GM18520 (cell line): Measurements from ENCODE around the gene DIRAS1.

Source experiments
- ATAC-seq: cut with Tn5 transposase; IDR thresholded peaks from one replicate; pipeline ENCODE4 v1.9.1; 2021; ENCODE audit not compliant: unreplicated experiment

The DIRAS1 gene, protein sequence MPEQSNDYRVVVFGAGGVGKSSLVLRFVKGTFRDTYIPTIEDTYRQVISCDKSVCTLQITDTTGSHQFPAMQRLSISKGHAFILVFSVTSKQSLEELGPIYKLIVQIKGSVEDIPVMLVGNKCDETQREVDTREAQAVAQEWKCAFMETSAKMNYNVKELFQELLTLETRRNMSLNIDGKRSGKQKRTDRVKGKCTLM

DNA sequence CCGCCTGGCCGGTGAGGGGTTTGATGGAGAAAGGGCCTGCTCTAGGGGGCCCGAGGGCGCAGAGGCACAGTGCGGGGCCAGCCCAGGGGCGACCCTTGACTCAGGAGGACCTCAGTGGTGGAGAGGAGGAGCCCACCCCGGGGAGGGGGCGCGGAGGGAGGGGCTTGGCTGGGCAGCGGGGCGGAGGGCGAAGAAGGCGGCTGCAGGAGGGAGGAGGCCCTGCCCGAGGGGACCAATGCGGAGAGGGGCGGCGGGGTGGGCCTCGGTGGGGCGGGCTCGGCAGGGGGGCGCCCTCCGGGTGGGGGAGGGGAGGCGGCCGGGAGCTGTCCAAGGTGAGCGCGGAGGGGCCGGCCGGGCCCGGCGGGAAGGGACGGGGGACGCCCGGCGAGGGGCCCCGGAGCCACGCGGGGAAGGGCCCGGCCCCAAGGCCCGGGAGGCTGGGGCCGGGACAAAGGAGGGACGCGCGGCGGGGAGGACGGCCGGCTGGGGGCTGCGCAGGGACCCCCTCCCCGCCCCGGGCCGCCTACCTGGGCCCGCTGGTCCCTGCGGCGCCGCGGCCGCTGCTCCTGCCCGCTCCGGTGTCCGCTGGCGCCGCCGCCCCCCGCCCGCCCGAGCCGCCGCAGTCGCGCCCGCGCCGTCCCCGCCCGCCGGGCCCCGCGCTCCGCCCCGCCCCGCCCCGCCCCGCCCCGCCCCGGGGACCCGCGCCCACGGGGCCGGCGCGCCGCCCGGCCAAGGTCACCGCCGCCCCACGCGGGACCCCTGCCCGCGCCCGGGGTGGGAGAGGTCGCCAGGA, at the start of gene DIRAS1:
DIRAS1 (minus strand) TSS at position 596 of the 793 bp plus-strand sequence. CDS start 3,566 bp downstream, outside the sequence.
- no peak for ATAC-seq

GRCh38 chr19:2770055-2771013, 49.2 kb upstream of the DIRAS1 start:
- no peak for ATAC-seq

- no peak for ATAC-seq
Observed at GRCh38 chr19:2769218-2769617, 48.0 kb upstream of the DIRAS1 start.

DNA sequence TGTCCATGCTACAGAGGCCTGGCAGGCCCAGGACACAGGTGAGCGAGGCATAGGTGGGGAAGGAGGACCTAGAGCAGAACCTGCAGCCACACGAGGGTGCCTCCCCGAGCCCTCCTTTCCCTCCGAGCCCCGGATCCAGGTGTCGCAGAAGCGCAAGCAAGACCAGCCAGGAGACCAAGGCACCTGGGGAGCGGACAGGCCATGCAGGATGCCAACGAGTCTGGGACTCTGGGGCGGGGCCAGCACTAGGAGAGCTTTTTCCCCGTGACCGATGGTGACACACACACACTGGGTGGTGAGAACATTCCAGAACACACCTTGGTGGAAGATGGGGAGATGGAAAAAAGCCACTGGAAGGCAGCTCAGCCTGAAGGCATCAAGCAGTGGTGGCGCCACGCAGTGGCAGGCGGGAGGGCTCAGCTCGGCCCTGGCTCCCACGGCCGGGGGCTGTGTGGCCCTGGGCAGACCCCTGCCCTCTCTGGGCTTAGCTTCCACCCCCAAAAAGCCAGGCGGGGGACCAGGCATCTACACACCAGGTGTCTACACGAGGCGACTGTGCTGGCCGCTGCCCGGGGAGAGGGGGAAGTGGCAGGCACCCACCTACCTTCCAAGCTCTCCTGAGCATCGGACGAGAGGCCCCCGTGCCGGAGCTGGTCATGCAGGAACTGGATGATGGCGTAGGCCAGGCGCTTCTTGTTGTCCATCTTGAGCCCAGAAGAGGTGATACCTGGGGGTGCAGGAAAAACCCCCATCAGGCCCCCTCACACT, 47.4 kb upstream of the DIRAS1 start:
- no peak for ATAC-seq

GRCh38 chr19:2767688-2768087, 46.5 kb upstream of the DIRAS1 start:
- no peak for ATAC-seq

DNA sequence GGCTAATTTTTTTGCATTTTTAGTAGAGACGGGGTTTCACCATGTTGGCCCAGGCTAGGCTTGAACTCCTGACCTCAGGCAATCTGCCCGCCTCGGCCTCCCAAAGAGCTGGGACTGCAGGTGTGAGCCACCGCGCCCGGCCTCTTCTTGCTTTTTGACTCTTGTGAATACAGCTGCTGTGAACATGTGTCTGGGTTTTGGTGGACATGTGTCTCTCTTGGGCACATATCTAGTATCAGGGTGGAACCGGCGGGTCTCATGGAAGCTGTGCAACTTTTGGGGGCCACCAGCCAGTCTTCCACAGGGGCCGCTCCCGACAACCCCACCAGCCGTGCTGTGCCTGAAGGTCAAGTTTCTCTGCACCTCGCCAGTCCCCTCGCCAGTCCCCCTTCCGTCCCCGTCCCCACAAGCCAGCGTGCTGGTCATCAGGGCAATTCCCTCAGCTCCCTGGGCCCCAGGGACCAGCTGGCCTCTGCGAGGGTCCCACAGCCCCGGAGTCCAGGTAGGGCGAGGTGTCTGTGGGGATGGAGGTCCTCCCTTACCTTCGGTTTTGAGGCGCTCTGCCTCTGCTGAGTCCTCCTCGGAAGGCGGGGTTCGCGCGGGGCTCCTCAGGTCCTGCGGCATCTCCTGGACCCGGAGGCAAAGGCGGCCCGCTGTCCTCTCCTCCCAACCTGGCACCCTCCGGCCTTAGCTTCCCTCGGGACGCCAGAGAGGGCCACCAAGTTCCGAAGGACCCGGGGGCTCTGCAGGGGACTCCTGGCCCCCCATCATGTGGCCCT, 45.6 kb upstream of the DIRAS1 start:
- ATAC-seq = no peak

- no peak for ATAC-seq
Observed at GRCh38 chr19:2765376-2765775, 44.2 kb upstream of the DIRAS1 start.

GRCh38 chr19:2764945-2765344, 43.8 kb upstream of the DIRAS1 start:
- ATAC-seq = no peak

- no peak for ATAC-seq
Observed at GRCh38 chr19:2763687-2764086, 42.5 kb upstream of the DIRAS1 start.

DNA sequence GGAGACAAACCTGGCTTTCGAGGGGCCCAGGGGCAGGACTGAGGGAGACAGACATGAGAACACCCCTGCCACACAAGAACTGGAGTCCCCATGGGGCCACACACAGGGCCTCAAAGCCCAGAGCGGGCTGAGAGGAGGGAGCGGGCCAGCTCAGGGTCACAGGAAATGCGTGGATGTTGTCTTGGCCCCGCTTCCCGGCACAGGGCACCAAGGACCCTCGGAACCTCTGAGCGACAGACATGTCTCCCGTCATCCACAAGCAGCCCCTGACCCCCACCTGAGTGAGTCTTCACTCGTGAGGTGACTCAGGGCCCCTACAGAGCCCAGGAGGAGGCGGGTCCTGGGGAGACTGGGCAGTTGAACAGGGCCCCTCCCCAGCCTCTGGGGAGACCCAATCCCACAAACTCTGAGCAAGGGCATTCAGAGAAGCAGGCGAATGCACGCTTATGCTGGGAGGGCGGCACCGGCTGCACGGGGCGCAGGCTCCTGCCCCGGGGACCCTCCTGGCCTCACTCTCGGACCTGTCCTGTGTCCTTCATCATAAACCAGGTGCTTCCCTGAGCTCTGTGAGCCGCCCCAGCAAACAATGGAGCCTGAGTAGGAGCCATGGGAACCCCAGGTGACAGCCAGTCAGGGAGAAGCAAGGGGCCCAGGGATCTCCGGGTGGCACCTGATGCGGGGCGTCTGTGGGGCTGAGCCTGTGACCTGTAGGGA, 41.8 kb upstream of the DIRAS1 start:
- ATAC-seq = no peak

- no peak for ATAC-seq
Observed at GRCh38 chr19:2761876-2762782, 41.0 kb upstream of the DIRAS1 start.

- ATAC-seq = no peak
Observed at GRCh38 chr19:2761309-2761677, 40.1 kb upstream of the DIRAS1 start.

DNA sequence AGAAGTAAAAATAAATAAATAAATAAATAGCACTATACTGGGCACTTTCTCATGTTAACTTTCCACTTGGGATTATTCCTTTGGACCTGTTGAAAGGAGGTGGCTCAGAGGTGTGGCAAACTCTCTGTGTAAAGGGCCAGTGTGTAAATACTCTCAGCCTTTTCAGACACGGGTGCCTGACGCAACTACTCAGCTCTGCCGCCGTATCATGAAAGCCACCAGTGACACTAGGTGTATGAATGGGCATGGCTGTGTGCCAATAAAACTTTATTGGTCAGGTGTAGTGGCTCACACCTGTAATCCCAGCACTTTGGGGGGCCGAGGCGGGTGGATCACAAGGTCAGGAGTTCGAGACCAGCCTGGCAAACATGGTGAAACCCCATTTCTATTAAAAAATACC, 38.8 kb upstream of the DIRAS1 start:
- no peak for ATAC-seq

DNA sequence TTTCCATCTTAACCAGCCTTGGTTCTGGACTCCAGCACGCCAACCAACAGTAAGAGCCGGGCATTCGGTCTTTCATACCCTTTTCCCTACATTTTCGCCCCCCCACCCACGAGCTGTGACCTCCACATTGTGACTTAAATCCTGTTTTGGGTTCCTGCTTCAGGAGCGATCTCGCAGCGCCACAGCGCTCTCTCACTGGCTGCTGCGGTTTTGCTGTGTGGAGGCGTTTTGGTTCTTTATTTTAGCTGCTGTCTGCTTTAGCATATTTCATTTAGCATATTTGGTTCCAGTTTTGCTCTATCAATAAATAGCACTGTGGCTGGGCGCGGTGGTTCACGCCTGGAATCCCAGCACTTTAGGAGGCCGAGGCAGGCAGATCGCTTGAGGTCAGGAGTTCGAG, 38.2 kb upstream of the DIRAS1 start:
- no peak for ATAC-seq

DNA sequence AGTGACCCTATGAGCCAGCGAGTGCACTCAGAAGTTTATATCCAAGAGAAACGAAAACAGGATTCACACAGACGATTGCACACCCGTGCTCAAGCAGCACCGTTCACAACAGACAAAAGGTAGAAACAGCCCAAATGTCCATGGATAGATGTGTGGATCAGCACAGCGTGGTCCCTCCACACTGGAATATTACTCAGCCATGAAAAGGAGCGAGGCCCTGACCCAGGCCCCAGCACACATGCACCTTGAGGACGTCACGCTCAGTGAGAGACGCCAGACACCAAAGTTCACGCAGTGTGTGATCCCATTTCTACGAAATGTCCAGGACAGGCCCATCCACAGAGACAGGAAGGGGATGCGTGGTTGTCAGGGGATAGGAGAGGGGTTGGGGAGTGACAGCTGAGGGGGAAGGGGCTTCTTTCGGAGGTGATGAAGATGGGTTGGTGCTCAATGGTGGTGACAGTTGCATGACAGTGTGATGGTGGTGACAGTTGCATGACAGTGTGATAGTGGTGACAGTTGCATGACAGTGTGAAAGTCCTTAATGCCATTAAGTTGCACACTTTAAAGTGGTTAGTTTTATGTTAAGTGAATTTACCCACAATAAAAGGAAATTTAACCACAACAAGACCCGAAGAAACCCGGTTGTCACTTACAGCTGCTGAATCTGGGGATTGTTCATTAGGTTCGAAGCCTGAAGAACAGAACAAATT, 37.6 kb upstream of the DIRAS1 start:
- no peak for ATAC-seq

DNA sequence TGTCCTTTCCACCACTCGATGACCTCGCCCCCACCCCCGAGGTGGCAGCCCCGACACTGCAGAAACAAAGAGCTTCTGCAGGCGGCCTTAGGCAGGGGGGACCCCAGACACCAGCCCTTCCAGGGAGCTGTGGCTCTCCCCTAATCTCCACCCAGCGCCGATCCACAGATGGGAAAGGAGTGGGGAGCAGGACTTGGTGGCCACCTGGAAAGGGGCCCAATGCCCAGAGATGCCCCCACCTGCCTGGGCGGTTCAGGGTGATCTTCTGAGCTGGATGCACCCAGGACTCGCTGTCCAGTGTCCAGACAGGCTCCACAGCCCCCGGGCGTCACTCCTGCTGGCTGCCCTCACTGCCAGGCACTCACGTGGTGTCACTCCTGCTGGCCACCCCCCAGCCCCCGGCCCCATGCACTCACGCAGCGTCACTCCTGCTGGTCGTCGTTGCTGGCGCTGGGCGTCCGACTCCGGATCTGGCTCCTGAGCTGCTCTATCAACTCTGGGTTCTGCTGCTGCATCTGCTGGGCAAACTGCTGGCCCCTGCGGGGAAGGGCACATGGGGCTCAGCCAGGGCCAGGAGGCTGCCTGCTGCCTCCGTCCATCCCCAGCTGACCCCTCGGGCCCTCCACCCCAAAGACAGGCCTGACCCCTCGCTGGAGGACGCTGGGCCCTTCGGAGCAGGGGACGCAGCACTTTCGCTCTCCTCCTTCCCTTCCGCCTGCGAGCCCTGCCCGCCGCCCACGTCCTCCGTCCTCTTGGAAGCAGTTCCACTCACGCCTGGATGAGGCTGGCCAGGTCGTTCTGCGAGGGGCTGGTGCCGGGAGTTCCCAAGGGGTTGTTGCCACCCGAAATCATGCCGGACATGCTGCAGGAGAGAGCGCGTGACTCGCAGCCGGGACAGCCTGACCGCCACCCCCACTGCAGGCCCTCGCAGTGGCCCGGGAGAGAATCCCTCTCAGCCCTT, 36.0 kb upstream of the DIRAS1 start:
- no peak for ATAC-seq

DNA sequence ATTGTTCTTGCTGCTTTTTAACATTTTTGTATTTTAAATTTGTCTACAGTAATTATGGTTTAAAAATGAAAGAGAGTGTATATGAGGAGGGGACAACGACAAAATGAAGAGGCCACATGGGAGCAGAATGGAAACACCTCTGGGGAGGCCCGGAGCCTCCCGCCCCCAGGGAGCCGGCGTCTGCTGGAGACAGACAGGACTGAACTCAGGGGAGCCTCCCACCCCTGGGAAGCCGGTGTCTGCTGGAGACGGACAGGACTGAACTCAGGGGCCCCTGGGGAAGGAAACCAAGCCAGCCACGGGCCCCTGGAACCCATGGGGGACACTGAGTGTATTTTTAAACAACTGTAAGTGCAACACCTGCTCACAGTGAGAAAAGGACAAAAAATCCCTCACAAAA, 35.3 kb upstream of the DIRAS1 start:
- no peak for ATAC-seq
